GM23338 (cell line): Measurements from ENCODE around the gene ANKRD49. TPM values are rescaled to one million over a fixed set of nuclear protein-coding genes. Genes with fewer than 3 reads are reported as not detected.

Experiments used
- ATAC-seq: fragments of 200-7000 bp; cut with Tn5 transposase; 3 replicates; pipeline ENCODE4 v1.9.1; 2020
- DNase-seq: peaks from one replicate; pipeline ENCODE4 v3.0.0-alpha.2; 2015; ENCODE audit warnings: low spot score
- H2AFZ ChIP-seq: fragments of 200-600 bp; sonication (generic); 2 replicates; pipeline ENCODE4 v1.8.0; 2016; ENCODE audit warnings: antibody characterized with exemption, mild to moderate bottlenecking, moderate library complexity
- H3F3A ChIP-seq: fragments of 200-600 bp; sonication (generic); replicated peaks from 2 replicates; pipeline ENCODE4 v1.8.0; 2017; ENCODE audit warnings: antibody characterized with exemption, mixed run types, low read depth
- H3K27ac ChIP-seq: fragments of 200-600 bp; sonication (generic); 2 replicates; pipeline ENCODE4 v1.6.1; 2016; ENCODE audit warnings: low read depth
- H3K27me3 ChIP-seq: fragments of 200-600 bp; sonication (generic); 2 replicates; pipeline ENCODE4 v1.8.0; 2016; ENCODE audit warnings: mild to moderate bottlenecking, mixed run types, moderate library complexity; ENCODE audit not compliant: insufficient read depth
- H3K36me3 ChIP-seq: fragments of 200-600 bp; sonication (generic); 2 replicates; pipeline ENCODE4 v1.8.0; 2016; ENCODE audit warnings: mild to moderate bottlenecking; ENCODE audit not compliant: insufficient read depth
- H3K4me1 ChIP-seq: fragments of 200-600 bp; sonication (generic); 2 replicates; pipeline ENCODE4 v1.8.0; 2016; ENCODE audit warnings: mild to moderate bottlenecking, moderate library complexity; ENCODE audit not compliant: insufficient read depth
- H3K4me2 ChIP-seq: fragments of 200-600 bp; sonication (generic); 2 replicates; pipeline ENCODE4 v1.7.1; 2017; ENCODE audit warnings: mixed run types
- H3K4me3 ChIP-seq: fragments of 200-600 bp; sonication (generic); 2 replicates; pipeline ENCODE4 v1.6.1; 2016; ENCODE audit warnings: mixed run types
- H3K79me2 ChIP-seq: fragments of 200-600 bp; sonication (generic); replicated peaks from 2 replicates; pipeline ENCODE4 v1.8.0; 2017; ENCODE audit warnings: mild to moderate bottlenecking; ENCODE audit not compliant: insufficient read depth
- H3K9me2 ChIP-seq: fragments of 200-600 bp; sonication (generic); 2 replicates; pipeline ENCODE4 v1.8.0; 2017; ENCODE audit not compliant: insufficient read depth
- H4K20me1 ChIP-seq: fragments of 200-600 bp; sonication (generic); replicated peaks from 2 replicates; pipeline ENCODE4 v1.8.0; 2017; ENCODE audit warnings: mild to moderate bottlenecking; ENCODE audit not compliant: insufficient read depth
- H3K27ac Mint-ChIP-seq: 2 replicates; pipeline ENCODE4 v1.8.0; 2020; ENCODE audit warnings: inconsistent platforms, mild to moderate bottlenecking, moderate library complexity, mixed read lengths
- H3K27me3 Mint-ChIP-seq: 3 replicates; pipeline ENCODE4 v1.8.0; 2022; ENCODE audit warnings: low read depth, mild to moderate bottlenecking, moderate library complexity, mixed read lengths, inconsistent platforms; ENCODE audit not compliant: insufficient read depth, poor library complexity
- H3K36me3 Mint-ChIP-seq: 3 replicates; pipeline ENCODE4 v1.8.0; 2021; ENCODE audit warnings: low read depth, mild to moderate bottlenecking, inconsistent platforms, moderate library complexity, mixed read lengths
- H3K4me1 Mint-ChIP-seq: 3 replicates; pipeline ENCODE4 v1.8.0; 2020; ENCODE audit warnings: mild to moderate bottlenecking, inconsistent platforms, mixed read lengths
- H3K4me3 Mint-ChIP-seq: 3 replicates; pipeline ENCODE4 v1.8.0; 2021; ENCODE audit warnings: moderate library complexity, mild to moderate bottlenecking, inconsistent platforms, mixed read lengths
- H3K9me3 Mint-ChIP-seq: 3 replicates; pipeline ENCODE4 v1.8.0; 2020; ENCODE audit warnings: moderate library complexity, mild to moderate bottlenecking, inconsistent platforms, mixed read lengths
- CREB1 ChIP-seq: fragments of 250-450 bp; sonication (Bioruptor Pico); IDR thresholded peaks from 2 replicates; pipeline ENCODE4 v1.5.0; 2020; ENCODE audit warnings: low read depth, mild to moderate bottlenecking, moderate library complexity
- EZH2 ChIP-seq: fragments of 200-600 bp; sonication (generic); IDR thresholded peaks from one replicate; pipeline ENCODE4 v1.8.0; 2017; ENCODE audit warnings: antibody characterized with exemption, mild to moderate bottlenecking, low read depth; ENCODE audit not compliant: unreplicated experiment
- EZH2phosphoT487 ChIP-seq: fragments of 200-600 bp; sonication (generic); IDR thresholded peaks from one replicate; pipeline ENCODE4 v1.8.1; 2018; ENCODE audit warnings: antibody characterized with exemption; ENCODE audit not compliant: unreplicated experiment
- NANOG ChIP-seq: IDR thresholded peaks from 2 replicates; pipeline ENCODE4 v1.6.1; 2016; ENCODE audit warnings: antibody characterized with exemption, borderline replicate concordance
- POLR2AphosphoS5 ChIP-seq: IDR thresholded peaks from 2 replicates; pipeline ENCODE4 v1.6.1; 2016; ENCODE audit warnings: antibody characterized with exemption, low read depth
- STAT1 ChIP-seq: IDR thresholded peaks from one replicate; pipeline ENCODE4 v1.6.1; 2016; ENCODE audit warnings: antibody characterized with exemption; ENCODE audit not compliant: unreplicated experiment
- ZNF114 ChIP-seq: fragments of 250-450 bp; sonication (Bioruptor Pico); IDR thresholded peaks from 2 replicates; pipeline ENCODE4 v1.5.0; 2020; ENCODE audit warnings: mild to moderate bottlenecking, moderate library complexity
- ZNF331 ChIP-seq: fragments of 250-450 bp; sonication (Bioruptor Pico); IDR thresholded peaks from 2 replicates; pipeline ENCODE4 v1.5.0; 2020; ENCODE audit warnings: low read depth, mild to moderate bottlenecking, moderate library complexity
- polyA plus RNA-seq: library from polyadenylated mRNA; unstranded; fragments of >200 nt; fragmentation: Nextera tagmentation; extraction: Ambion mirVana; gene quantifications from 2 replicates; pipeline ENCODE4 v1.2.1, GENCODE V29; 2016
- total RNA-seq: library from RNA; depleted of rRNA; stranded (reverse); fragments of >200 nt; shearing (Covaris generic); gene quantifications from 2 replicates; pipeline ENCODE4 v1.2.3, GENCODE V29; 2014
- TF ChIP-seq, protein P1 (sequence below), 2 experiments: fragments of 200-600 bp in 1 of 2; sonication (generic) in 1 of 2; conservative IDR thresholded peaks; 2 replicates each; pipeline versions ENCODE4 v1.5.1 to v1.6.1; 2016 to 2017; ENCODE audit warnings: antibody characterized with exemption in 2 of 2, low read depth in 2 of 2, mild to moderate bottlenecking in 2 of 2, moderate library complexity in 1 of 2
- TF ChIP-seq, protein P2 (sequence below): IDR thresholded peaks from 2 replicates; pipeline ENCODE4 v1.6.1; 2016; ENCODE audit warnings: antibody characterized with exemption
- TF ChIP-seq, protein P3 (sequence below): fragments of 250-450 bp; sonication (Bioruptor Pico); IDR thresholded peaks from 2 replicates; pipeline ENCODE4 v1.5.0; 2020; ENCODE audit warnings: mild to moderate bottlenecking, moderate library complexity

Gene ANKRD49
- total and polyA plus RNA-seq, 2 experiments from 2014 or later: 16.0 to 35.2 TPM

DNA sequence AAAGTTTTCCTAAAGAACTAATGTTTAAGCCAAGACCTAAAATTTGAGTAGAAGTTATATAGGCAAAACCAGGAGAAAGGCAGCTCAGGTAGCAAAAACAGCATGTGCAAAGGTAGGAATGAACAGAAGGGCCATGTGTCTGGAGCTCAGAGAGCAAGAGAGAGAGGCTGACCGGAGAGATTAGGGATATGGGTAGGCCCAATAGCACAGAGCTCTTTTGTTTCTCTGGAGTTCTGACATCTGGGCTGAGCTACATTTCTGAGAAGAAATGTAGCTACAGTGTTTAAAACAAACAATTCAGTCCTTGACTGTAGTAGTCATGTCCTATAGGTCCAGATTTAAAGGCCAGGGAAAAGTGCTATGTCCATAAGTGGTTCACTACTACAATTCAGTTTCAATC, 22.9 kb downstream of the ANKRD49 start:
- TF ChIP-seq, protein P1, sequence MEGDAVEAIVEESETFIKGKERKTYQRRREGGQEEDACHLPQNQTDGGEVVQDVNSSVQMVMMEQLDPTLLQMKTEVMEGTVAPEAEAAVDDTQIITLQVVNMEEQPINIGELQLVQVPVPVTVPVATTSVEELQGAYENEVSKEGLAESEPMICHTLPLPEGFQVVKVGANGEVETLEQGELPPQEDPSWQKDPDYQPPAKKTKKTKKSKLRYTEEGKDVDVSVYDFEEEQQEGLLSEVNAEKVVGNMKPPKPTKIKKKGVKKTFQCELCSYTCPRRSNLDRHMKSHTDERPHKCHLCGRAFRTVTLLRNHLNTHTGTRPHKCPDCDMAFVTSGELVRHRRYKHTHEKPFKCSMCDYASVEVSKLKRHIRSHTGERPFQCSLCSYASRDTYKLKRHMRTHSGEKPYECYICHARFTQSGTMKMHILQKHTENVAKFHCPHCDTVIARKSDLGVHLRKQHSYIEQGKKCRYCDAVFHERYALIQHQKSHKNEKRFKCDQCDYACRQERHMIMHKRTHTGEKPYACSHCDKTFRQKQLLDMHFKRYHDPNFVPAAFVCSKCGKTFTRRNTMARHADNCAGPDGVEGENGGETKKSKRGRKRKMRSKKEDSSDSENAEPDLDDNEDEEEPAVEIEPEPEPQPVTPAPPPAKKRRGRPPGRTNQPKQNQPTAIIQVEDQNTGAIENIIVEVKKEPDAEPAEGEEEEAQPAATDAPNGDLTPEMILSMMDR (conservative IDR thresholded peaks at IDR 0.05; ENCODE audit: low read depth in 2 of 2): no peak
- no peak for TF ChIP-seq POLR2AphosphoS5
- no peak for TF ChIP-seq STAT1
- TF ChIP-seq, protein P2, sequence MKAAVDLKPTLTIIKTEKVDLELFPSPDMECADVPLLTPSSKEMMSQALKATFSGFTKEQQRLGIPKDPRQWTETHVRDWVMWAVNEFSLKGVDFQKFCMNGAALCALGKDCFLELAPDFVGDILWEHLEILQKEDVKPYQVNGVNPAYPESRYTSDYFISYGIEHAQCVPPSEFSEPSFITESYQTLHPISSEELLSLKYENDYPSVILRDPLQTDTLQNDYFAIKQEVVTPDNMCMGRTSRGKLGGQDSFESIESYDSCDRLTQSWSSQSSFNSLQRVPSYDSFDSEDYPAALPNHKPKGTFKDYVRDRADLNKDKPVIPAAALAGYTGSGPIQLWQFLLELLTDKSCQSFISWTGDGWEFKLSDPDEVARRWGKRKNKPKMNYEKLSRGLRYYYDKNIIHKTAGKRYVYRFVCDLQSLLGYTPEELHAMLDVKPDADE: no peak
- no peak for TF ChIP-seq ZNF114 (CRISPR knock-in tag)
- no peak for TF ChIP-seq ZNF331 (CRISPR knock-in tag)
- H3K9me3 Mint-ChIP-seq: peaks cover 3% of the 10 kb centered on the region; the same call in 1 of the 3 replicates
- H3K36me3 Mint-ChIP-seq: no peaks in the 10 kb centered on the region

DNA sequence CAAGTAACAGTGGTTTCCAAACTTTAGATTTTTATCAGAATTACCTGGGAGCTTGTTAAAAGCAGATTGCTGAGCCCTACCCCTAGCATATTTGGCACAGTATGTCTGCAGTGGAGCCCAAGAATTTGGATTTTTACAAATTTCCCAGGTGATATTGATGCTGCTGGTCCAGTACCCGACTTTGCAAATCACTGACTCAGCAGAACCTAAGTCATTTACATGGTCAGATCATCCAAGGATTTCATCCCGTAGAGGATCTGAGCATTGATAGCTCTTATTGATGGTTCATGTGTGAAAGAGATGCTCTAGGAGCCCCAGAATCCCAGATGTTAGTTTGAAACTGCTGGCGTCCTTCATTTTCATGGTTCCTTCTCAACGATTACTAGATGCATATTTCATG, 24.5 kb downstream of the ANKRD49 start:
- H3K4me3 ChIP-seq: no peak overlapping the region
- no peak for ATAC-seq
- TF ChIP-seq POLR2AphosphoS5: no peak
- TF ChIP-seq, protein P1 (conservative IDR thresholded peaks at IDR 0.05; ENCODE audit: low read depth in 2 of 2): no peak
- no peak for TF ChIP-seq ZNF331 (CRISPR knock-in tag)
- TF ChIP-seq CREB1: no peak
- no peak for TF ChIP-seq NANOG
- TF ChIP-seq, protein P3, sequence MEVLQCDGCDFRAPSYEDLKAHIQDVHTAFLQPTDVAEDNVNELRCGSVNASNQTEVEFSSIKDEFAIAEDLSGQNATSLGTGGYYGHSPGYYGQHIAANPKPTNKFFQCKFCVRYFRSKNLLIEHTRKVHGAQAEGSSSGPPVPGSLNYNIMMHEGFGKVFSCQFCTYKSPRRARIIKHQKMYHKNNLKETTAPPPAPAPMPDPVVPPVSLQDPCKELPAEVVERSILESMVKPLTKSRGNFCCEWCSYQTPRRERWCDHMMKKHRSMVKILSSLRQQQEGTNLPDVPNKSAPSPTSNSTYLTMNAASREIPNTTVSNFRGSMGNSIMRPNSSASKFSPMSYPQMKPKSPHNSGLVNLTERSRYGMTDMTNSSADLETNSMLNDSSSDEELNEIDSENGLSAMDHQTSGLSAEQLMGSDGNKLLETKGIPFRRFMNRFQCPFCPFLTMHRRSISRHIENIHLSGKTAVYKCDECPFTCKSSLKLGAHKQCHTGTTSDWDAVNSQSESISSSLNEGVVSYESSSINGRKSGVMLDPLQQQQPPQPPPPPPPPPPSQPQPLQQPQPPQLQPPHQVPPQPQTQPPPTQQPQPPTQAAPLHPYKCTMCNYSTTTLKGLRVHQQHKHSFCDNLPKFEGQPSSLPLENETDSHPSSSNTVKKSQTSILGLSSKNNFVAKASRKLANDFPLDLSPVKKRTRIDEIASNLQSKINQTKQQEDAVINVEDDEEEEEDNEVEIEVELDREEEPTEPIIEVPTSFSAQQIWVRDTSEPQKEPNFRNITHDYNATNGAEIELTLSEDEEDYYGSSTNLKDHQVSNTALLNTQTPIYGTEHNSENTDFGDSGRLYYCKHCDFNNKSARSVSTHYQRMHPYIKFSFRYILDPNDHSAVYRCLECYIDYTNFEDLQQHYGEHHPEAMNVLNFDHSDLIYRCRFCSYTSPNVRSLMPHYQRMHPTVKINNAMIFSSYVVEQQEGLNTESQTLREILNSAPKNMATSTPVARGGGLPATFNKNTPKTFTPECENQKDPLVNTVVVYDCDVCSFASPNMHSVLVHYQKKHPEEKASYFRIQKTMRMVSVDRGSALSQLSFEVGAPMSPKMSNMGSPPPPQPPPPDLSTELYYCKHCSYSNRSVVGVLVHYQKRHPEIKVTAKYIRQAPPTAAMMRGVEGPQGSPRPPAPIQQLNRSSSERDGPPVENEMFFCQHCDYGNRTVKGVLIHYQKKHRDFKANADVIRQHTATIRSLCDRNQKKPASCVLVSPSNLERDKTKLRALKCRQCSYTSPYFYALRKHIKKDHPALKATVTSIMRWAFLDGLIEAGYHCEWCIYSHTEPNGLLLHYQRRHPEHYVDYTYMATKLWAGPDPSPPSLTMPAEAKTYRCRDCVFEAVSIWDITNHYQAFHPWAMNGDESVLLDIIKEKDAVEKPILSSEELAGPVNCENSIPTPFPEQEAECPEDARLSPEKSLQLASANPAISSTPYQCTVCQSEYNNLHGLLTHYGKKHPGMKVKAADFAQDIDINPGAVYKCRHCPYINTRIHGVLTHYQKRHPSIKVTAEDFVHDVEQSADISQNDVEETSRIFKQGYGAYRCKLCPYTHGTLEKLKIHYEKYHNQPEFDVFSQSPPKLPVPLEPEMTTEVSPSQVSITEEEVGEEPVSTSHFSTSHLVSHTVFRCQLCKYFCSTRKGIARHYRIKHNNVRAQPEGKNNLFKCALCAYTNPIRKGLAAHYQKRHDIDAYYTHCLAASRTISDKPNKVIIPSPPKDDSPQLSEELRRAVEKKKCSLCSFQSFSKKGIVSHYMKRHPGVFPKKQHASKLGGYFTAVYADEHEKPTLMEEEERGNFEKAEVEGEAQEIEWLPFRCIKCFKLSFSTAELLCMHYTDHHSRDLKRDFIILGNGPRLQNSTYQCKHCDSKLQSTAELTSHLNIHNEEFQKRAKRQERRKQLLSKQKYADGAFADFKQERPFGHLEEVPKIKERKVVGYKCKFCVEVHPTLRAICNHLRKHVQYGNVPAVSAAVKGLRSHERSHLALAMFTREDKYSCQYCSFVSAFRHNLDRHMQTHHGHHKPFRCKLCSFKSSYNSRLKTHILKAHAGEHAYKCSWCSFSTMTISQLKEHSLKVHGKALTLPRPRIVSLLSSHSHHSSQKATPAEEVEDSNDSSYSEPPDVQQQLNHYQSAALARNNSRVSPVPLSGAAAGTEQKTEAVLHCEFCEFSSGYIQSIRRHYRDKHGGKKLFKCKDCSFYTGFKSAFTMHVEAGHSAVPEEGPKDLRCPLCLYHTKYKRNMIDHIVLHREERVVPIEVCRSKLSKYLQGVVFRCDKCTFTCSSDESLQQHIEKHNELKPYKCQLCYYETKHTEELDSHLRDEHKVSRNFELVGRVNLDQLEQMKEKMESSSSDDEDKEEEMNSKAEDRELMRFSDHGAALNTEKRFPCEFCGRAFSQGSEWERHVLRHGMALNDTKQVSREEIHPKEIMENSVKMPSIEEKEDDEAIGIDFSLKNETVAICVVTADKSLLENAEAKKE (CRISPR knock-in tag): no peak
- no peak for TF ChIP-seq EZH2
- no peak for TF ChIP-seq EZH2phosphoT487

More for the DNA sequence above, 22.9 kb downstream of the ANKRD49 start:
- Histone ChIP-seq H3F3A (no peaks in the 10 kb centered on the region), H3K36me3 (no peaks in the 10 kb centered on the region), H3K9me2 (no peaks in the 10 kb centered on the region), H3K4me2 (no peak overlapping the region), H4K20me1 (no peaks in the 10 kb centered on the region), H3K4me1 (peaks cover 10% of the 10 kb centered on the region; the same call in 1 of the 2 replicates), H3K79me2 (no peaks in the 10 kb centered on the region), H3K4me3 (no peak overlapping the region), H3K27ac (no peak overlapping the region), H2AFZ (no peak overlapping the region), H3K27me3 (peaks cover 22% of the 10 kb centered on the region)
- H3K4me3 Mint-ChIP-seq: no peak overlapping the region
- no peak overlapping the region for H3K27ac Mint-ChIP-seq
- DNase-seq (no peak), ATAC-seq (no peak)
- H3K4me1 Mint-ChIP-seq: peaks cover 7% of the 10 kb centered on the region; the same call in 2 of the 3 replicates
- H3K27me3 Mint-ChIP-seq: peaks cover 16% of the 10 kb centered on the region

More for the DNA sequence above, 24.5 kb downstream of the ANKRD49 start:
- Mint-ChIP-seq H3K9me3 (no peaks in the 10 kb centered on the region), H3K4me3 (no peak overlapping the region), H3K36me3 (no peaks in the 10 kb centered on the region), H3K4me1 (no peaks in the 10 kb centered on the region), H3K27me3 (peaks cover 1% of the 10 kb centered on the region), H3K27ac (no peak overlapping the region)
- DNase-seq: no peak
- H3K9me2 ChIP-seq: no peaks in the 10 kb centered on the region
- H4K20me1 ChIP-seq: no peaks in the 10 kb centered on the region
- no peaks in the 10 kb centered on the region for H3K79me2 ChIP-seq
- H3K27me3 ChIP-seq: peaks cover 9% of the 10 kb centered on the region
- H3K27ac ChIP-seq: no peak overlapping the region
- H3F3A ChIP-seq: no peaks in the 10 kb centered on the region
- H3K4me2 ChIP-seq: no peak overlapping the region
- H3K36me3 ChIP-seq: no peaks in the 10 kb centered on the region
- no peak overlapping the region for H2AFZ ChIP-seq
- H3K4me1 ChIP-seq: no peaks in the 10 kb centered on the region
